ENCODE data around the gene ILDR2. TPM values are rescaled to one million over a fixed set of nuclear protein-coding genes. Genes with fewer than 3 reads are reported as not detected.

Gene ILDR2
- total RNA-seq, 1 donor from 2014 or later: 7.8 TPM

- Histone ChIP-seq H4K20me1 (ENCODE audit: insufficient read depth, low read length) (peaks cover 32% of the 10 kb centered on the region), H3K4me3 (ENCODE audit: insufficient read depth, low read depth, low read length) (no peak overlapping the region), H3K9ac (ENCODE audit: low read length) (no peak overlapping the region), H2AFZ (ENCODE audit: low read depth, low read length) (no peak overlapping the region), H3K79me2 (ENCODE audit: insufficient read depth, low read length) (peaks cover 56% of the 10 kb centered on the region), H3K4me2 (ENCODE audit: low read length) (no peak overlapping the region), H3K27ac (ENCODE audit: low read depth, low read length) (no peak overlapping the region), H3K27me3 (ENCODE audit: insufficient read depth, low read length) (peaks cover 2% of the 10 kb centered on the region), H3K36me3 (ENCODE audit: insufficient read depth, low read length) (no peaks in the 10 kb centered on the region), H3K4me1 (ENCODE audit: insufficient read depth, low read length) (peaks cover 3% of the 10 kb centered on the region), H3K9me3 (ENCODE audit: insufficient read depth, low read depth, low read length) (no peaks in the 10 kb centered on the region)
- Mint-ChIP-seq H3K27me3 (ENCODE audit: low read depth, unreplicated experiment) (no peaks in the 10 kb centered on the region), H3K27ac (ENCODE audit: unreplicated experiment) (no peak overlapping the region), H3K4me3 (ENCODE audit: unreplicated experiment) (peak overlapping the region; percentile 18), H3K9me3 (ENCODE audit: unreplicated experiment) (no peaks in the 10 kb centered on the region), H3K36me3 (ENCODE audit: low read depth, unreplicated experiment) (peaks cover 2% of the 10 kb centered on the region), H3K4me1 (ENCODE audit: low read depth, unreplicated experiment) (peaks cover 16% of the 10 kb centered on the region)
- no peak for TF ChIP-seq CTCF (IDR thresholded peaks at IDR 0.05; ENCODE audit: insufficient read depth, low read depth, low read length)
- DNase-seq (ENCODE audit: low read depth) (no peak), FAIRE-seq (no peak)
Observed at GRCh38 chr1:166874464-166874863, 100.9 kb downstream of the ILDR2 start.

GRCh38 chr1:166870584-166870983 is 104.8 kb downstream of the ILDR2 start:
- H3K79me2 ChIP-seq (ENCODE audit: insufficient read depth, low read length): peaks cover 57% of the 10 kb centered on the region
- H3K9ac ChIP-seq (ENCODE audit: low read length): no peak overlapping the region
- H3K4me3 Mint-ChIP-seq (ENCODE audit: unreplicated experiment): no peak overlapping the region
- H3K27ac ChIP-seq (ENCODE audit: low read depth, low read length): no peak overlapping the region
- H3K36me3 Mint-ChIP-seq (ENCODE audit: low read depth, unreplicated experiment): peaks cover 8% of the 10 kb centered on the region
- peaks cover 3% of the 10 kb centered on the region for H3K4me1 ChIP-seq (ENCODE audit: insufficient read depth, low read length)
- DNase-seq (ENCODE audit: low read depth) (no peak), FAIRE-seq (no peak)
- H3K4me2 ChIP-seq (ENCODE audit: low read length): no peak overlapping the region
- peaks cover 38% of the 10 kb centered on the region for H4K20me1 ChIP-seq (ENCODE audit: insufficient read depth, low read length)
- no peak overlapping the region for H3K27ac Mint-ChIP-seq (ENCODE audit: unreplicated experiment)
- no peaks in the 10 kb centered on the region for H3K27me3 Mint-ChIP-seq (ENCODE audit: low read depth, unreplicated experiment)
- TF ChIP-seq EZH2 (IDR thresholded peaks at IDR 0.05; ENCODE audit: insufficient read depth, low read length) (no peak), CTCF (IDR thresholded peaks at IDR 0.05; ENCODE audit: insufficient read depth, low read depth, low read length) (no peak)
- no peaks in the 10 kb centered on the region for H3K9me3 ChIP-seq (ENCODE audit: insufficient read depth, low read depth, low read length)
- H3K4me1 Mint-ChIP-seq (ENCODE audit: low read depth, unreplicated experiment): peaks cover 19% of the 10 kb centered on the region
- H3K9me3 Mint-ChIP-seq (ENCODE audit: unreplicated experiment): no peaks in the 10 kb centered on the region
- no peaks in the 10 kb centered on the region for H3K36me3 ChIP-seq (ENCODE audit: insufficient read depth, low read length)
- H2AFZ ChIP-seq (ENCODE audit: low read depth, low read length): no peak overlapping the region
- H3K27me3 ChIP-seq (ENCODE audit: insufficient read depth, low read length): no peaks in the 10 kb centered on the region
- H3K4me3 ChIP-seq (ENCODE audit: insufficient read depth, low read depth, low read length): no peak overlapping the region

GRCh38 chr1:166869318-166870099 is 105.8 kb downstream of the ILDR2 start:
- H3K4me3 ChIP-seq (ENCODE audit: insufficient read depth, low read depth, low read length): no peak overlapping the region
- peaks cover 40% of the 10 kb centered on the region for H4K20me1 ChIP-seq (ENCODE audit: insufficient read depth, low read length)
- H3K36me3 Mint-ChIP-seq (ENCODE audit: low read depth, unreplicated experiment): peaks cover 8% of the 10 kb centered on the region

More at GRCh38 chr1:166869318-166870099, 105.8 kb downstream of the ILDR2 start:
- no peak overlapping the region for H3K9ac ChIP-seq (ENCODE audit: low read length)
- TF ChIP-seq EZH2 (IDR thresholded peaks at IDR 0.05; ENCODE audit: insufficient read depth, low read length) (no peak), CTCF (IDR thresholded peaks at IDR 0.05; ENCODE audit: insufficient read depth, low read depth, low read length) (no peak)
- H3K36me3 ChIP-seq (ENCODE audit: insufficient read depth, low read length): peaks cover 3% of the 10 kb centered on the region
- no peaks in the 10 kb centered on the region for H3K4me1 ChIP-seq (ENCODE audit: insufficient read depth, low read length)
- H3K27me3 ChIP-seq (ENCODE audit: insufficient read depth, low read length): no peaks in the 10 kb centered on the region
- H3K27me3 Mint-ChIP-seq (ENCODE audit: low read depth, unreplicated experiment): no peaks in the 10 kb centered on the region
- H3K9me3 ChIP-seq (ENCODE audit: insufficient read depth, low read depth, low read length): no peaks in the 10 kb centered on the region
- no peak for DNase-seq (ENCODE audit: low read depth)
- H3K9me3 Mint-ChIP-seq (ENCODE audit: unreplicated experiment): no peaks in the 10 kb centered on the region
- no peak overlapping the region for H2AFZ ChIP-seq (ENCODE audit: low read depth, low read length)
- H3K4me1 Mint-ChIP-seq (ENCODE audit: low read depth, unreplicated experiment): peaks cover 16% of the 10 kb centered on the region
- no peak for FAIRE-seq
- no peak overlapping the region for H3K27ac ChIP-seq (ENCODE audit: low read depth, low read length)
- no peak overlapping the region for H3K27ac Mint-ChIP-seq (ENCODE audit: unreplicated experiment)
- no peak overlapping the region for H3K4me3 Mint-ChIP-seq (ENCODE audit: unreplicated experiment)
- H3K79me2 ChIP-seq (ENCODE audit: insufficient read depth, low read length): peaks cover 46% of the 10 kb centered on the region
- no peak overlapping the region for H3K4me2 ChIP-seq (ENCODE audit: low read length)
